RWPE2 (cell line): ENCODE results near the gene SRI.

Experiments used
- ATAC-seq: fragments of 200-7000 bp; cut with Tn5 transposase; 3 replicates; pipeline ENCODE4 v1.9.1; 2021; ENCODE audit warnings: low read depth
- DNase-seq: peaks from one replicate; pipeline ENCODE4 v3.0.0-alpha.2; 2020; ENCODE audit warnings: low spot score
- H3K27ac ChIP-seq: fragments of 450-650 bp; 2 replicates; pipeline ENCODE4 v1.5.1; 2017; ENCODE audit warnings: mild to moderate bottlenecking; ENCODE audit not compliant: poor library complexity, severe bottlenecking
- H3K27me3 ChIP-seq: fragments of 250-450 bp; sonication (Bioruptor Pico); 2 replicates; pipeline ENCODE4 v1.5.1; 2021; ENCODE audit warnings: mild to moderate bottlenecking, moderate library complexity; ENCODE audit not compliant: insufficient read depth, poor library complexity, severe bottlenecking
- H3K36me3 ChIP-seq: fragments of 250-450 bp; sonication (Bioruptor Pico); 2 replicates; pipeline ENCODE4 v1.5.1; 2020; ENCODE audit warnings: low read depth, mild to moderate bottlenecking, moderate library complexity
- H3K4me1 ChIP-seq: fragments of 250-450 bp; sonication (Bioruptor Pico); 2 replicates; pipeline ENCODE4 v1.5.1; 2021; ENCODE audit warnings: mild to moderate bottlenecking, moderate library complexity; ENCODE audit not compliant: insufficient read depth, poor library complexity, severe bottlenecking
- H3K4me3 ChIP-seq: fragments of 250-450 bp; sonication (Bioruptor Pico); 2 replicates; pipeline ENCODE4 v1.5.1; 2021; ENCODE audit warnings: mild to moderate bottlenecking, moderate library complexity; ENCODE audit not compliant: severe bottlenecking
- H3K9me3 ChIP-seq: fragments of 250-450 bp; sonication (Bioruptor Pico); 2 replicates; pipeline ENCODE4 v1.5.1; 2021; ENCODE audit warnings: mild to moderate bottlenecking, moderate library complexity; ENCODE audit not compliant: severe bottlenecking
- TF ChIP-seq, protein P1 (sequence below): fragments of 450-650 bp; IDR thresholded peaks from one replicate; pipeline ENCODE4 v1.5.1; 2017; ENCODE audit warnings: mild to moderate bottlenecking, moderate library complexity; ENCODE audit not compliant: poor library complexity, severe bottlenecking

Gene SRI

GRCh38 chr7:88191911-88192310 is 27.9 kb downstream of the SRI start:
- TF ChIP-seq, protein P1, sequence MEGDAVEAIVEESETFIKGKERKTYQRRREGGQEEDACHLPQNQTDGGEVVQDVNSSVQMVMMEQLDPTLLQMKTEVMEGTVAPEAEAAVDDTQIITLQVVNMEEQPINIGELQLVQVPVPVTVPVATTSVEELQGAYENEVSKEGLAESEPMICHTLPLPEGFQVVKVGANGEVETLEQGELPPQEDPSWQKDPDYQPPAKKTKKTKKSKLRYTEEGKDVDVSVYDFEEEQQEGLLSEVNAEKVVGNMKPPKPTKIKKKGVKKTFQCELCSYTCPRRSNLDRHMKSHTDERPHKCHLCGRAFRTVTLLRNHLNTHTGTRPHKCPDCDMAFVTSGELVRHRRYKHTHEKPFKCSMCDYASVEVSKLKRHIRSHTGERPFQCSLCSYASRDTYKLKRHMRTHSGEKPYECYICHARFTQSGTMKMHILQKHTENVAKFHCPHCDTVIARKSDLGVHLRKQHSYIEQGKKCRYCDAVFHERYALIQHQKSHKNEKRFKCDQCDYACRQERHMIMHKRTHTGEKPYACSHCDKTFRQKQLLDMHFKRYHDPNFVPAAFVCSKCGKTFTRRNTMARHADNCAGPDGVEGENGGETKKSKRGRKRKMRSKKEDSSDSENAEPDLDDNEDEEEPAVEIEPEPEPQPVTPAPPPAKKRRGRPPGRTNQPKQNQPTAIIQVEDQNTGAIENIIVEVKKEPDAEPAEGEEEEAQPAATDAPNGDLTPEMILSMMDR, result no peak
- DNase-seq (no peak), ATAC-seq (no peak)
- H3K4me1 ChIP-seq, result no peaks in the 10 kb centered on the region
- no peak overlapping the region for H3K27ac ChIP-seq
- H3K36me3 ChIP-seq, result no peaks in the 10 kb centered on the region
- H3K9me3 ChIP-seq, result no peaks in the 10 kb centered on the region
- no peaks in the 10 kb centered on the region for H3K27me3 ChIP-seq
- H3K4me3 ChIP-seq, result no peak overlapping the region

- no peak for DNase-seq
- peak overlapping the region; percentile 70 for H3K27ac ChIP-seq
- H3K9me3 ChIP-seq, result no peaks in the 10 kb centered on the region
- ATAC-seq, result no peak
- H3K4me1 ChIP-seq, result peaks cover 13% of the 10 kb centered on the region
- no peaks in the 10 kb centered on the region for H3K27me3 ChIP-seq
- H3K4me3 ChIP-seq, result no peak overlapping the region
- no peaks in the 10 kb centered on the region for H3K36me3 ChIP-seq
- TF ChIP-seq, protein P1, result no peak
Measured at GRCh38 chr7:88185650-88186049, 34.2 kb downstream of the SRI start.

- Histone ChIP-seq H3K9me3 (no peaks in the 10 kb centered on the region), H3K4me1 (peaks cover 13% of the 10 kb centered on the region), H3K36me3 (no peaks in the 10 kb centered on the region), H3K27me3 (no peaks in the 10 kb centered on the region), H3K27ac (peak overlapping the region; percentile 70), H3K4me3 (no peak overlapping the region)
- ATAC-seq (peak; percentile 91), DNase-seq (peak; percentile 49)
- TF ChIP-seq, protein P1, result no peak
Measured at GRCh38 chr7:88184848-88185304, 35.0 kb downstream of the SRI start.

- ATAC-seq, result no peak
- no peak overlapping the region for H3K27ac ChIP-seq
- H3K9me3 ChIP-seq, result no peaks in the 10 kb centered on the region
- peaks cover 13% of the 10 kb centered on the region for H3K4me1 ChIP-seq
- no peak overlapping the region for H3K4me3 ChIP-seq
- H3K36me3 ChIP-seq, result no peaks in the 10 kb centered on the region
- no peaks in the 10 kb centered on the region for H3K27me3 ChIP-seq
- TF ChIP-seq, protein P1, result no peak
- no peak for DNase-seq
Measured at GRCh38 chr7:88183051-88183450, 36.8 kb downstream of the SRI start.

DNA sequence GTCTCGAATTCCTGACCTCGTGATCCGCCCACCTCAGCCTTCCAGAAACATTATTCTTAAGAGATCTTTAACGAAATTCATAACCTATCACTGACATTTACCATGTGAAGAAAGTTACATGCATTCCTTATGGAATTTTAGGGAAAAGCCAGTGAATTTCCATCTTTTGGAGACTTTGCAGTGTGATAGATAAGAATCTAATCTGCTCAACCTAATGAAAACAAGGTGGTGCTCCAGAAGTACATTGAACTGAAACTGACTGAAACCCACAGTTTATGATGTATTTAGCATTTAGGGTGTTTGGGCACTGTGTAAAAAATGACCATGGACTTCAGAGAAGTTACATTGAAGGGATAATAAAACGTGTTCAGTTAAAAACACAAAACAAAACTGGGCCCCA is 43.6 kb downstream of the SRI start:
- Histone ChIP-seq H3K27ac (no peak overlapping the region), H3K4me3 (no peak overlapping the region), H3K9me3 (no peaks in the 10 kb centered on the region), H3K4me1 (peaks cover 2% of the 10 kb centered on the region), H3K36me3 (no peaks in the 10 kb centered on the region), H3K27me3 (no peaks in the 10 kb centered on the region)
- TF ChIP-seq, protein P1, result no peak
- no peak for DNase-seq
- no peak for ATAC-seq
